Measurements from ENCODE around the gene CCDC134.
A peak's percentile ranks its signal among the peaks of the same experiment; 100 is the strongest.
"Not testable (repeated sequence)": the region's sequence is repeated elsewhere in the genome, so short reads cannot be mapped to it uniquely, and the experiment has no call there.

The CCDC134 gene

DNA sequence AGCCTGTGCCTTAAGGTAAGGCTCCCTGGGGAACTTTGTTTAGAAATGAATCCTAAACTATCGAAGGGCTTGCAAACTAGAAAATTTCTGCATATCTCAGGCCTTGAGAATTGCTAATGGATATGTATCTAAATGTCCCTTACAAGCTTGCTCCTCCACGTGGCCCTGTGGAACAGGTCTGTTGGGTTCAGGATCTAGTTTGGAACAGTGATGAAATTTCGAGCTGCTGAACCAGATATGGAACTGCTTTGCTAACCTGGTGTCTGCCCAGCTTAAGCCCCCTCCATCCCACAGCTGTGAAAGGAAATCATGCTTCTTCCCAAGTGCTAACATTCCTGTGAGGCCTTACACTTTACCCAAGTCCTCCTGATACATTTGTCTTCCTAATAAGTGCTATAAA is 44.0 kb downstream of the CCDC134 start:
- DNase-seq (ENCODE audit: low read depth): no peak

DNA sequence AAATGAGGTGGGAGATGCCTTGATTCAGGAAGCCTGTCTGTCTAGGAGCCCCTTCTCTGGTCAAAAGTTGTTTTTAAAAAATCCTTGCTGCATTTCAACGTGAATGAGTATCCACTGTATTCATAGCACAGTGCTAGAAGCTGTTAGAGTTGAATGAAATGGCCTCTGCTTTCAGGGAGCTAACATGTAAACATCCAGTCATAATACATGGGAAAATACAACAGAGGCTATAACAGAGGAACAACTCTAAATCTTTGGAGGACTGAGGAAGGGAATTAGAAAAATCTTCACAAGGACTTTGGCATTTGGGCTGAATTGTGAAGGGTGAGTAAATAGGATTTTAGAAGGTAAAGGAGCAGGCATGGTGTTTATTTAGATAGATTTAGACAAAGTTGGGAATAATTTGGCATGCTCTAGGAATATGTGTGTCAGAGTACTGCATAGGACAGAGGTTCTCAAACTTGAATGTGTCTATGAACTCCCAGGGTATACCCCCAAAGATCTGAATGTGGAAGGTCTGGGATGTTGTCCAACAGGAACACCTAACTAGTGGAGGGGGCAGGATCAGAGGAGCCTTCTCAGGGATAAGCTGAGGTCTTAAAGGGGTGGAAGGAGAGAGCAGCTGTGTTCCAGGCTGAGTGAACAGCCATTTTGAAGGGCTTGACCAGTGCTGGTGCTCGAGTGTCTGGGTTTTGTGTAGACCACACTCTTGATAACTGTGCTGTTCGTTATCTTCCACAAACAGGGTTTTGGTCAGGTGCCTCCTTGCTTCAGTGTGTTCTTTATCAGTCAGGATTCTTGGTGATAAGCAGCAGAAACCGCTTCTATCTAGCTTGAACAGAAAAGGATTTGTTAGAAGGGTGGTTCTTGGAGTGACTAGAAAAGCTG is 45.1 kb downstream of the CCDC134 start:
- DNase-seq (ENCODE audit: low read depth): peak; percentile 89

DNA sequence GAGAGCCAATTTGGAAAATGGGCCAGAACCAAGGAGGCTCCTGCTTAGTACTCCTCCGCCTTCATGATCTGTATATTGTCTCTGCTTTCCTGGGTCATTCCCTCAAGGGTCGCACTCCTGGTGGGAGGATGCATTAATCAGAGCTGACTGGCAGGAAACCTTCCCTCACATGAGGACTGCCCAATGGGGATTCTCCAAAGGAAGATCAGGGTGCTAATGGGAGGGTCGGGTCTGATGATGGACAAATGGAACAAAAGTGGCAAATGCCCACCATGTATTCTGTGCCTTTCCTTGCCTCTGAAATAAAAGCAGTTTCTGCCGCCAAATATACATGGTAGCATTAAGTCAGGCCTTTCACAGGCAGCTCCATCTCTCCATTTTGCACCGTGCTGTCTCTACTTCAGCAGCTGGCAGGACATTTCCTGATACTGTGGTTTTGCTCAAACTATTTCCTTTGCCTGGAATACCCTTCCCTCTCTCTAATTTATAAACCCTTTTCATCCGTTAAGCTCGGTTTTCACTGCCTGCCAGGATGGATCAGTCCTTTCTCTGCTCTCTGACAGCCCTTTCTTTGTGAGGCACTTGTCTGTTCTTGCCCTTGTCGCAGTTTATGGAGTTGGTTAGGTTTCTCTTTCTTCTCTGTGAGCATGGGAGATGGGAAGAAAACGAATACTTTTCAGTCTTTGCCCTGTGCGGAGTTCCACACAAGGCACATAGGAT is 45.9 kb downstream of the CCDC134 start:
- no peak for DNase-seq (ENCODE audit: low read depth)

DNA sequence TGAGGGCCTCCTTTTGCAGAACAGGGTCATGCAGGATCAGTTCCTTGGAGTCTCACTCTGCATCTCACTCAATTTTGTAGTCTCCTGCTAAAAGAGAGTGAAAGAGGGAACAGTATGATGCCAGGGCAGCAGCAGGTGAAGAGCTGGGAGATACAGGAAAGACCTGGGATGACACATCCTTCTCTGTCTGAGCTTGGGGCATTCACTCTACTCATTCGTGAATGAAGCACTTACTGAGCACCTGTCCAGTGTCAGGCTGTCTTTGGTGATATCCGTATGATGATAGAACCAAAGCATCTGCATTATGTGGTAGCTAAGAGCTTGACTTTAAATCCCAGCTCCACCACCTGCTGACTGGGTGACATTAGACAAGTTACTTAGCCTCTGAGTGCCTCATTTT is 46.8 kb downstream of the CCDC134 start:
- DNase-seq (ENCODE audit: low read depth): no peak

DNA sequence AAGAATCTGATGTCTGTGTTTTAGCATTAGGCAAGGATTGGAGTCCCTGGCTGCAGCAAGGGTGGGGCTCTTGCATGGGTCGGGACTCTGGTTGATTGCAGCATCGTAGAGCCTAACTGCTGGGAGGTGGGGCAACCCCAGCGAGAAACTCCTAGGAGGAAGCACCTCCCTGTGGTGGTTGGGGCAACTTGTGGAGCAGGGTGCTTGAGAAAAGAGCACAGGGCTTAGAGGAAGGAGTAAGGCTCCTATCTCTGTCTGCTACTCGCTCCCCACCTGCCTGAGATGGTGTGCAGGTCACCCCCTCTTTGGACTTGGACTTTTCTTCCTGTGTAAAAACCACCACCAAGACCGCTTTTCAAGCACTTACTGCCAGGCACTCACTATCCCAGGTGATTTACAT is 48.0 kb downstream of the CCDC134 start:
- DNase-seq (ENCODE audit: low read depth): no peak

DNA sequence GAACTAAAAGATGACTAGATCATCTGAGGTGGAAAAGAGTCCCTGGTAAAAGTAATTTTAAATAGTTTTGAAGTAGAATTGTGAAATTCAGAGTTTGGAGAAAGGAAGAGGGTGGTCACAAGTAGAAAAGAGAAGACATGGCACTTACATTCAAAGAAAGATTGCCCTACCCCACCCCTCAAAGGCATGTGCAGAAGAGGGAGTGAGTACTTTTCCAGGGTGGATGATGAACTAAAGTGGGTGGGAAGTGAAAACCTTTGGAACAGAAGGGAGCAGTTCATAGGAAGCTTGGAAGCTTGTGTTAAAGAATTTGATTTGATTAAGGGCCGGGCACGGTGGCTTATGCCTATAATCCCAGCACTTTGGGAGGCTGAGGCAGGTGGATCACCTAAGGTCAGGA is 56.0 kb downstream of the CCDC134 start:
- no peak for DNase-seq (ENCODE audit: low read depth)

DNA sequence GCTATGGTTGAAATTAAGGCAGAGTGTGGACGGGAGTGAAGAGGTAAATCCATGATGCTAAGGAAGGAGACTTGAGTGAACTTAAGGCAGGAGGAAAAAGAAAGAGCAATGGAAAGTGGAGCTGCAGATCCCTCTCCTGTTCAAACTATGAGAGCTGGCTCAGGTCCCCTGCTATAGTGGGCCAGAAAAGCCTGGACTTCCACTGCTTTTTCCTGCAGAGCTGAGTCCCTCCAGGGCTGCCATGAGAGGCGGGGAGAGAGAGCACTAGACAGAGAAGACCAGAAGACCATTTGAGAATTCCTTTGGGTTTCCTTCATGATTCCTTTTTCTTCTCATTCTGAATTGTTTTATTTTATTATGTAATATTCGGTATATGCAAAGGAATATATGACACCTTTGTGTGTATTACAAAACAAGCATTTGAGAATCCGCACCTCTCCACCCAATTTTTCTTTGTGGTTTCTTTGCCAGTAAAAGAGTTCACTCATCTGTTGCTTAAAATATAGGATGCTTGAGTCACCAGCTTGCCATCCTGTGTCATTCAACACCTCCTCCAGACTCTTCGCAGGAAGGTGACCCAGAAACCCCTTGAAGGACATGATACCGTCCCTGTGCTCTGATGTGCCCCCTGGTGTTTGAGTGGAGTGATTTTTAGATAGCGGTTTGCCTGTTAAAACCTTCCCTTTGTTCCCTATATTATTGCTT is 56.8 kb downstream of the CCDC134 start:
- peak; percentile 52 for DNase-seq (ENCODE audit: low read depth)

DNA sequence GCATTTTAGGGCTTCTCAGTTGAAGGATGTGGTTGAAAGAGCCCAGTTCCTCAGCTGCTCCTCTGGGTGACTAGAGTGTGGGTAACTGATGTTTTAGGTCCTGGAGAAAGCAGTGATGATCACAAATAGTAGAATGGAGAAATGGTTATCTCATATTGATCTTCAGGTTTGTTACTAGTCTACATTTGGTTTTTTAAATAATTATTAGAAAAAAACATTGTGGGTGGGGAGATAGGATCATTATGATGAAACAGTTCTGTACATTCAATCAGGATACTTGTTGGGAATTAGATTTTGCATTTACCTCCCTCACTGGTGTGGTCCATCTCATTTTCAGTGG is 57.4 kb downstream of the CCDC134 start:
- no peak for DNase-seq (ENCODE audit: low read depth)

DNA sequence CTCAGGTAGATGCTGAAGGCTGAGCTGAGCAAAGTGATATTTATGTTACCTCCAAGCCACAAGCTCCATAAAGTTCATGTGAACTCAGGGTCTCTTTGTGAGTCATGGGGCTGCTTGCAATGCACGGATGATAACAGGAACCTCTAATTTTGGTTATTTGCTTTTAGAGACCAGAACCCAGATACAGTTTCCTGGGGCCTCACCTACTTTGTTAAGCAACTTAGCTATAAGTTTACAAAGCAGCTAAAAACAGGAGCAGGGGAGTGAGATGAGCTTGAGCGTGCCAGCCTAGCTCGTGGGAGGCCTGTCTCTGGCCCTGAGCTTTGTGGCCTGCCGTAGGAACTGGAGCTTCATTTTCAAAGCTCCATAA is 61.7 kb downstream of the CCDC134 start:
- no peak for DNase-seq (ENCODE audit: low read depth)

DNA sequence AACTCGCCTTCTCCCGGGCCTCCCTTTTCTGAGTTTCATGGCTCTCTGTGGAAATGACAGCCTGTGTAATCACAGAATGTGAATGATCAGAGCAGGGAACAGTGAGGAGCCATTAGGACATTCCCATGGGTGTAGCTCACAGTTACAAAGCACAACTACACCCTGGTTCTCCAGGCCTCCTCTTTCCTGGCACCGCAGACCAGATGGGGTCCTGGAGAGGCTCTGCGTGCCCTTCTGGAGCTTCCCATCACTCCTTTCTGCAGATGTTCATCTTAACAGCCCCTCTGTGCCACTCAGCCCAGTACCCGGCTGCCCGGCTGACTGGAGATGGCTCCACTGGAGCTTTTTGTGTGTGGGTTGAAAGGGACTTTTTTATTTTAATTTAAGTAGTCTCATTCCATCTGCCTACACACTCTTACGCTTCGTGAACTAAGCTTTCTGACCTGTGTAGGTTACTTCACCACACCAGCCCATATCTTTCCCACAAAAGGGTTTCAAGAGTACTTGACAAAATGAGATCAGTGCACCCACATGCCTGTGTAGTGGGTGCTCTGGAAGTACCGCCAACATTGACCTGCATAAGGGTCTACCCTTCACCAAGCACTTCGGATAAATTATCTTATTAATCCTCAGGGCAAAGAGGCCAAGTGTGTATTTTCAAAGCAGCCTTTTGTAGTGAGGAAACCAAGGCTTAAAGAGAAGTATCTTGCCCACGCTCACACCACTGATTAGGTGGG is 62.2 kb downstream of the CCDC134 start:
- no peak for DNase-seq (ENCODE audit: low read depth)

DNA sequence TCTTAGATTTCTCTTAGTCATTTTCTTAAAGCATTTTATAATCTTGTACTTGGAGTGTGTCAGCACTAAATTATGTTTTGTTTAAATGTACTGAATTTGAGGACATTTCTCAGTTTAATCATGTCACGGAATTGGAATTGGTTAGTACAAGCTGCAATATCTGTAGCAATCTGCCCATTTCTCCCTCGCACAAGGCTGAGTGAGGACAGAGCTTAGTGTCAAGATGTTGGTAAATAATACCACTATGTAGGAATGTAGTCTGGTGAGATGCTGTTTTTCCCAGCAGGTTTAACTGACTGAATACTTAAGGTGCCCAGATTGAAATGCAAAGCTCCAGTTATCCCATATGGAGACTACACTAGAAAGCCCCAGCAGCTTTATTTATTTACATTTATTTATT is 63.0 kb downstream of the CCDC134 start:
- no peak for DNase-seq (ENCODE audit: low read depth)

DNA sequence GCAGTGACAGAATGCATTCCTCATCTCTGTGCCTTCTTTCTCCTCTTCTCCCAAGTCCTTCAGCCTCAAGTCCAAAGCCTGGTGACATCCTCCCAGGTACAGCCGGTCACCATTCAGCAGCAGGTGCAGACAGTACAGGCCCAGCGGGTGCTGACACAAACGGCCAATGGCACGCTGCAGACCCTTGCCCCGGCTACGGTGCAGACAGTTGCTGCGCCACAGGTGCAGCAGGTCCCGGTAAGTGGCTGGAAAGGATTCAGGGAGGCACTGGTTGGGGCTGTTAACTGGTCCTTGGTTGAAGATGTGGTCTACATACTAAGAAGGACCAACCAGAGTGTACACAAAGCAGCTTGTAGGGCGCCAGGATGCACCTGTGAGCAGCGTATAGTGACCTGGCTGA is 68.1 kb downstream of the CCDC134 start:
- DNase-seq (ENCODE audit: low read depth): no peak

DNA sequence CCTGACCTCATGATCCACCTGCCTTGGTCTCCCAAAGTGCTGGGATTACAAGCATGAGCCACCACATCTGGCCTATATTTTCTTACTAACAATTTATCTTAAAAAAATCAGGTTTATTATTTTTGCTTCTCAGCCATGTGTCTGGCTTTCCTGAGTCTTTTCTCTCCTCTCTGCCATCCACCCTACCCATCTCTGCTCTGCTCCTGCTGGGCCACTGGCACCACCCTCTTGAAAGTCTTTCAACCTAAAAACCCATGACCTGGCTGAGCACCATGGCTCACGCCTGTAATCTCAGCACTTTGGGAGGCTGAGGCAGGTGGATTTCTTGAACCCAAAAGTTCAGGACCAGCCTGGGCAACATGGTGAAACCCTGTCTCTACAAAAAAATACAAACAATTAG is 69.6 kb downstream of the CCDC134 start:
- DNase-seq (ENCODE audit: low read depth): not testable (repeated sequence)

DNA sequence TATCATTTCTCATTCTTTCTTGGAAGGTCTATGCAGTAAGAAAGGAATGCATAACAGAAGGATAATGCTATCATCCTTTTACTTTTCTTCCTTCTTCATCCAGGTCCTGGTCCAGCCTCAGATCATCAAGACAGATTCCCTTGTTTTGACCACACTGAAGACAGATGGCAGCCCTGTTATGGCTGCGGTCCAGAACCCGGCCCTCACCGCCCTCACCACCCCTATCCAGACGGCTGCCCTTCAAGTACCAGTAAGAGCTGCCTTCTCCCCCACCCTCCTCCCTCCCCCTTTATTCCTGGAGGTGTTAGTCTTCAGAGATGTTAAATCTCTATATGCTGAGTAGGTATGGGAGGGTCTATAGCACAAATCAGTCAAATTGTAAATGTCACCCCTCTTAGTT is 70.3 kb downstream of the CCDC134 start:
- no peak for DNase-seq (ENCODE audit: low read depth)

DNA sequence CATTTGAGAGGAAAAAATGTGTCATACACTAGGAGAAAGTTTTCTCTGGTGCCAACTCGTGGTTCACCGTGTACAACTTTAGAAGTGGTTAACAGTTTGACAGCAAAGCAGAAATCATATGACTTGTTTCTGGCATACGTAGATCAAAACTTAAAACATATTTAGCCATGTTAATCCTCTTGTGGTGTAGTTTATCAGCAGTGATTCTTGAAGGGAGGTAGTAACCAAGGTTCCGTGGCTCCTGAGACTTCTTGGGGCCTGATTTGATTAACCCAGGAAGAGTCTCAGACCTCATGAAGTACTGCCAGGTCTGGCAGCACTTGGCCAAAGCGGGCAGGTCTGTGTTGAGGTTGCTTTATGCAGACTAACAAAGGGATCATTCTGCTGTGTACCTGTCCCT is 72.9 kb downstream of the CCDC134 start:
- DNase-seq (ENCODE audit: low read depth): no peak

DNA sequence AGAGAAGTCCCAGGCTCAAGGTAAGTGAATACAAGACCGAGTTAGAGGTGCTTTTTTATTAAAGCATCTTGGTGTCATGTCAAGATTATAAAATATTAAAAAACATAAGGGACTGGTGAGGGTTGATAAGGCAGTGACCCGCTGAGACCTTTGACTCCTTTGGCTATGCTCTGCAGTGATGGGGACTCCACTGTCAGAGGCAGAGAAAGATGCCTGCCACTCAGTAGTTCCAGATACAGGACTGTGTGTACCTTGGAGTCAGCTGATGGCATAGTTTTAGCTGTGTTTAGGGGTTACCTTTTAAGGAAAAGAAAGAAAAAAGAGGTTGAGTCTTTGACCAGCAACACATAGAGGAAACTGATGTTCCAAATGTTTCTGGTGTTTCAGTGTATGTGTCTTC is 73.6 kb downstream of the CCDC134 start:
- no peak for DNase-seq (ENCODE audit: low read depth)

DNA sequence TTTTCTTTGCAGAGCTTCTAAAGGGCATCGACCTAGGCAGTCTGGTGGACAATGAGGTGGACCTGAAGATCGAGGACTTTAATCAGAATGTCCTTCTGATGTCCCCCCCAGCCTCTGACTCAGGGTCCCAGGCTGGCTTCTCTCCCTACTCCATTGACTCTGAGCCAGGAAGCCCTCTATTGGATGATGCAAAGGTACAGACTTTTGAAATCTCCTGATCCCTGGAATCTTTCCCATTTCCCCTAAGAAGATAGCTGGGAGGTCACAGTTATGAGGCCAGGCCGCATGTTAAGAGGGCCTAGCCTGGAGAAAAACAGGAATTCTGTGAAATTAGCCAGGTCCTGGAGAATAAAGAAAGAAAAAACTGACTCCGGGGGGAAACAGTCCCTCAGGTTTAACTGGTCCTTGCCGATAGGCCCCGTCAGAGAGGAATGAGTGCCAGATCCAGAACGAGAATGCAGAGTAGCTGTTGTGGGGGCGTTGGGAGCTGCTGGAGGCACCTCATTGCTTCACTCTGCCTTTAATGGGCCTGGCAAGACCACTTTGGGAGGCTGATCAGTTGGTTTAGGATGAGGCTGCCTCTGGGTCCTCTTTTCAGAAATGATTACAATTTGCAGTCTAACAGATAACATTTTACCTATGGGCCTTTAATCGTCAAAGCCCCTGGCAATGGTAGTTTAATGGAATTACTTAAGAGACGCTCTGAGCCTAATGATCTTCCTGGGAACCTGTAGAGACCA is 75.2 kb downstream of the CCDC134 start:
- DNase-seq (ENCODE audit: low read depth): no peak
